Fibroblast of lung (primary cell): ENCODE results near the gene CHST15. TPM values are rescaled to one million over a fixed set of nuclear protein-coding genes. Genes with fewer than 3 reads are reported as not detected.
"Not testable (repeated sequence)": the region's sequence is repeated elsewhere in the genome, so short reads cannot be mapped to it uniquely, and the experiment has no call there.

Source experiments
- DNase-seq, 2 donors: peaks; one replicate each; pipeline versions ENCODE4 v3.0.0 to v3.0.0-alpha.2; 2010; ENCODE audit warnings: low read depth in 2 of 2
- H2AFZ ChIP-seq: 2 replicates; pipeline ENCODE4 v1.5.1; 2012; ENCODE audit warnings: low read length, control low read depth, inconsistent platforms
- H3K27ac ChIP-seq: 2 replicates; pipeline ENCODE4 v1.5.1; 2011; ENCODE audit warnings: low read length, control low read depth; ENCODE audit not compliant: insufficient read depth
- H3K27me3 ChIP-seq: 2 replicates; pipeline ENCODE4 v1.5.1; 2011; ENCODE audit warnings: mild to moderate bottlenecking, low read length; ENCODE audit not compliant: control insufficient read depth, insufficient read depth
- H3K36me3 ChIP-seq: 2 replicates; pipeline ENCODE4 v1.5.1; 2011; ENCODE audit warnings: low read length; ENCODE audit not compliant: control insufficient read depth, insufficient read depth
- H3K4me1 ChIP-seq: 2 replicates; pipeline ENCODE4 v1.5.1; 2011; ENCODE audit warnings: low read length; ENCODE audit not compliant: control insufficient read depth, insufficient read depth; ENCODE audit errors: extremely low read depth
- H3K4me2 ChIP-seq: 2 replicates; pipeline ENCODE4 v1.5.1; 2011; ENCODE audit warnings: low read length, control low read depth; ENCODE audit not compliant: insufficient read depth; ENCODE audit errors: extremely low read depth
- H3K4me3 ChIP-seq, 4 experiments: fragments of 200-600 bp in 1 of 4; sonication (generic) in 1 of 4; replicated peaks in 1 of 4; 2 replicates each; pipeline ENCODE4 v1.5.1; 2011 to 2016; ENCODE audit warnings: low read length in 4 of 4, low read depth in 3 of 4, mild to moderate bottlenecking in 3 of 4, control low read depth in 2 of 4, inconsistent platforms in 1 of 4, mixed read lengths in 1 of 4; ENCODE audit not compliant: insufficient read depth in 1 of 4; ENCODE audit errors: control extremely low read depth in 1 of 4
- H3K79me2 ChIP-seq: 2 replicates; pipeline ENCODE4 v1.5.1; 2012; ENCODE audit warnings: mild to moderate bottlenecking, low read length, inconsistent platforms; ENCODE audit not compliant: control insufficient read depth, insufficient read depth
- H3K9ac ChIP-seq: 2 replicates; pipeline ENCODE4 v1.5.1; 2011; ENCODE audit warnings: mild to moderate bottlenecking, low read length, control low read depth; ENCODE audit not compliant: insufficient read depth
- H3K9me3 ChIP-seq: 2 replicates; pipeline ENCODE4 v1.5.1; 2012; ENCODE audit warnings: low read depth, low read length; ENCODE audit not compliant: control insufficient read depth, insufficient read depth
- H4K20me1 ChIP-seq: 2 replicates; pipeline ENCODE4 v1.5.1; 2011; ENCODE audit warnings: low read length; ENCODE audit not compliant: control insufficient read depth, insufficient read depth; ENCODE audit errors: extremely low read depth
- EZH2 ChIP-seq: IDR thresholded peaks from 2 replicates; pipeline ENCODE4 v1.5.1; 2012; ENCODE audit warnings: low read length, control low read depth, mild to moderate bottlenecking; ENCODE audit errors: missing control alignments
- polyA plus RNA-seq, 2 donors: library from polyadenylated mRNA; depleted of rRNA in 1 of 2; stranded (reverse) in 1 of 2; unstranded in 1 of 2; fragments of >200 nt; gene quantifications; 2 replicates each; pipeline ENCODE4 v1.2.1, GENCODE V29; 2011 to 2012; ENCODE audit warnings: missing spikeins in 1 of 2
- total RNA-seq: library from RNA; depleted of rRNA; stranded (reverse); fragments of >200 nt; gene quantifications from 2 replicates; pipeline ENCODE4 v1.2.1, GENCODE V29; 2014
- TF ChIP-seq, protein P1 (sequence below), 2 donors: IDR thresholded peaks in 1 of 2; conservative IDR thresholded peaks in 1 of 2; 1 replicate in 1 of 2; 2 replicates in 1 of 2; pipeline ENCODE4 v1.5.1; 2011 to 2012; ENCODE audit warnings: low read length in 2 of 2, control low read depth in 1 of 2, inconsistent platforms in 1 of 2, low read depth in 1 of 2, mild to moderate bottlenecking in 1 of 2

The CHST15 gene
- total and polyA plus RNA-seq, 2 donors (not counting 1 experiment from before 2014, with no cell fraction given), result 5.0 to 7.9 TPM

- H2AFZ ChIP-seq, result no peak overlapping the region
- H3K9ac ChIP-seq, result no peak overlapping the region
- DNase-seq, result no peak
- no peak overlapping the region for H3K4me3 ChIP-seq
- no peaks in the 10 kb centered on the region for H4K20me1 ChIP-seq
- TF ChIP-seq, protein P1, sequence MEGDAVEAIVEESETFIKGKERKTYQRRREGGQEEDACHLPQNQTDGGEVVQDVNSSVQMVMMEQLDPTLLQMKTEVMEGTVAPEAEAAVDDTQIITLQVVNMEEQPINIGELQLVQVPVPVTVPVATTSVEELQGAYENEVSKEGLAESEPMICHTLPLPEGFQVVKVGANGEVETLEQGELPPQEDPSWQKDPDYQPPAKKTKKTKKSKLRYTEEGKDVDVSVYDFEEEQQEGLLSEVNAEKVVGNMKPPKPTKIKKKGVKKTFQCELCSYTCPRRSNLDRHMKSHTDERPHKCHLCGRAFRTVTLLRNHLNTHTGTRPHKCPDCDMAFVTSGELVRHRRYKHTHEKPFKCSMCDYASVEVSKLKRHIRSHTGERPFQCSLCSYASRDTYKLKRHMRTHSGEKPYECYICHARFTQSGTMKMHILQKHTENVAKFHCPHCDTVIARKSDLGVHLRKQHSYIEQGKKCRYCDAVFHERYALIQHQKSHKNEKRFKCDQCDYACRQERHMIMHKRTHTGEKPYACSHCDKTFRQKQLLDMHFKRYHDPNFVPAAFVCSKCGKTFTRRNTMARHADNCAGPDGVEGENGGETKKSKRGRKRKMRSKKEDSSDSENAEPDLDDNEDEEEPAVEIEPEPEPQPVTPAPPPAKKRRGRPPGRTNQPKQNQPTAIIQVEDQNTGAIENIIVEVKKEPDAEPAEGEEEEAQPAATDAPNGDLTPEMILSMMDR (conservative IDR thresholded peaks at IDR 0.05 in 1 of 2, IDR thresholded peaks at IDR 0.05 in 1 of 2; ENCODE audit: low read depth in 1 of 2, low read length in 2 of 2), result no peak
- no peak for TF ChIP-seq EZH2
- peaks cover 8% of the 10 kb centered on the region for H3K4me1 ChIP-seq
- no peaks in the 10 kb centered on the region for H3K9me3 ChIP-seq
- no peaks in the 10 kb centered on the region for H3K79me2 ChIP-seq
- no peaks in the 10 kb centered on the region for H3K27me3 ChIP-seq
- H3K4me2 ChIP-seq, result no peak overlapping the region
- no peaks in the 10 kb centered on the region for H3K36me3 ChIP-seq
- H3K27ac ChIP-seq, result no peak overlapping the region
Observed at GRCh38 chr10:124036746-124037145, 56.7 kb downstream of the CHST15 start.

DNA sequence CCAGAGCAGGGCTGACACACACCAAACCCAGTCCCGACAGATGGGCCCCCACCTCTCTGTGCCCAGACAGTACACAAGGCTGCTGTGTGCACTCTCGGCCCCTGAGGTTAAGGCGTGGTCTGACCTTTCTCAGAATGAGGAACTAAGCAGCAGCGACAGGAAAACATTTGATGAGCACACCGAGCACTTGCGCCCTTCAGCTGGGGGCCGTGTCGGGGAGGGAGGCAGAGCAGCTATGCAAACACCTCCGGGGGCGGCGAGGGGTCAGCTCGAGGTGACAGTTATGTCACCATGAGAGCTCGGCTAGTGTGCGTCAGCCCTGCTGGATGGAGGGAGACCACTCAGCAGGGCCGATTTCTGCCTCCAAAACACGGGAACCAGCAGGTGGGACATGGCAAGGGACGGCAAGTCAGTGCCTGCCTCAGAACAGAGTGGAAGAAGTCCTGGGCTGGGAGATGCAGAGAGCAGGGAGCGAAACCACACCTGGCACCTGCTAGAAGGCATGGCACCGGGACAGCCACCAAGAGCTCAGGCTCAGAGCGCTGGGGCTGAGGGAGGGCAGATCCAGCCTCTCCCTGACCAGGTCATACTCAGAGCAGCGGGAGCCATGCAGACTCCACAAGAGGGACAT, 57.4 kb downstream of the CHST15 start:
- no peak for DNase-seq
- TF ChIP-seq, protein P1 (conservative IDR thresholded peaks at IDR 0.05 in 1 of 2, IDR thresholded peaks at IDR 0.05 in 1 of 2; ENCODE audit: low read depth in 1 of 2, low read length in 2 of 2), result no peak
- no peak for TF ChIP-seq EZH2
- no peaks in the 10 kb centered on the region for H3K9me3 ChIP-seq
- H3K4me3 ChIP-seq, result no peak overlapping the region
- H3K27ac ChIP-seq, result no peak overlapping the region
- H3K27me3 ChIP-seq, result no peaks in the 10 kb centered on the region
- no peaks in the 10 kb centered on the region for H4K20me1 ChIP-seq
- H3K79me2 ChIP-seq, result no peaks in the 10 kb centered on the region
- H3K4me1 ChIP-seq, result peaks cover 8% of the 10 kb centered on the region
- no peak overlapping the region for H2AFZ ChIP-seq
- no peaks in the 10 kb centered on the region for H3K36me3 ChIP-seq
- no peak overlapping the region for H3K9ac ChIP-seq
- H3K4me2 ChIP-seq, result no peak overlapping the region

DNA sequence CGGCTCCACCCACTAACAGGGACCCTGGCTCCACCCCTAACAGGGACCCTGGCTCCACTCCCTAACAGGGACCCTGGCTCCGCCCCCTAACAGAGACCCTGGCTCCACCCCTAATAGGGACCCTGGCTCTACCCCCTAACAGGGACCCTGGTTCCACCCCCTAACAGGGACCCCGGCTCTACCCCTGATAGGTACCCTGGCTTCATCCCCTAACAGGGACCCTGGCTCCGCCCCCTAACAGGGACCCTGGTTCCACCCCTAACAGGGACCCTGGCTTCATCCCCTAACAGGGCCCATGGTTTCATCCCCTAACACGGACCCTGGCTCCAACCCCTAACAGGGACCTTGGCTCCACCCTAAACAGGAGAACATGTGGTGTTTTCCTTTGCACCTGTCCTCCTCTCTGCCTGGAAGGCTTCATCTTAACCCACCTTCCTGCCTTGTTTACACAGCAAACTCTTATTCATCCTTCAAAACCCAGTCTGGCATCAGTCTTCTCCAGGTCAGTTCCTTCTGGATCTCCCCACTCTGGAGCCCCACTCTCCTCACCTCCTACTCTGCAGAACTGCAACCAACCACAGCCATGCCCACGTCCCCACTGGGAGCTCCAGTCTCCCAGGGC, 58.0 kb downstream of the CHST15 start:
- Histone ChIP-seq H4K20me1 (no peaks in the 10 kb centered on the region), H3K27me3 (no peaks in the 10 kb centered on the region), H3K79me2 (no peaks in the 10 kb centered on the region), H3K4me2 (no peak overlapping the region), H3K9ac (no peak overlapping the region), H2AFZ (no peak overlapping the region), H3K4me3 (no peak overlapping the region), H3K9me3 (no peaks in the 10 kb centered on the region), H3K4me1 (peaks cover 8% of the 10 kb centered on the region), H3K36me3 (no peaks in the 10 kb centered on the region), H3K27ac (no peak overlapping the region)
- TF ChIP-seq, protein P1 (conservative IDR thresholded peaks at IDR 0.05 in 1 of 2, IDR thresholded peaks at IDR 0.05 in 1 of 2; ENCODE audit: low read depth in 1 of 2, low read length in 2 of 2), result no peak
- no peak for TF ChIP-seq EZH2
- DNase-seq, result no peak

DNA sequence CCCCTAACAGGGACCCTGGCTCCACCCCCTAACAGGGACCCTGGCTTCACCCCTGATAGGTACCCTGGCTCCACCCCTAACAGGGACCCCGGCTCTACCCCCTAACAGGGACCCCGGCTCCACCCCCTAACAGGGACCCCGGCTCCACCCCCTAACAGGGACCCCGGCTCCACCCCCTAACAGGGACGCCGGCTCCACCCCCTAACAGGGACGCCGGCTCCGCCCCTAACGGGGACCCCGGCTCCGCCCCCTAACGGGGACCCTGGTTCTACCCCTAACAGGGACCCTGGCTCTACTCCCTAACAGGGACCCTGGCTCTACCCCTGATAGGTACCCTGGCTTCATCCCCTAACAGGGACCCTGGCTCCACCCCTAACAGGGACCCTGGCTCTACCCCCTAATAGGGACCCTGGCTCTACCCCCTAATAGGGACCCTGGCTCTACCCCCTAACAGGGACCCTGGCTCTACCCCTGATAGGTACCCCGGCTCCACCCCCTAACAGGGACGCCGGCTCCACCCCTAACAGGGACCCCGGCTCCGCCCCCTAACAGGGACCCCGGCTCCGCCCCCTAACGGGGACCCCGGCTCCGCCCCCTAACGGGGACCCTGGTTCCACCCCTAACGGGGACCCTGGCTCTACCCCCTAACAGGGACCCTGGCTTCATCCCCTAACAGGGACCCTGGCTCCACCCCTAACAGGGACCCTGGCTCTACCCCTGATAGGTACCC, 58.7 kb downstream of the CHST15 start:
- H3K9me3 ChIP-seq, H3K9ac ChIP-seq, H3K4me3 ChIP-seq, H3K27ac ChIP-seq, H3K4me2 ChIP-seq, H3K27me3 ChIP-seq, H2AFZ ChIP-seq, DNase-seq, H3K36me3 ChIP-seq, H4K20me1 ChIP-seq, H3K79me2 ChIP-seq, H3K4me1 ChIP-seq: not testable (repeated sequence)
